HG03159 (cell line): Measurements from ENCODE around the gene TMEM214.

Experiments
- ATAC-seq: cut with Tn5 transposase; IDR thresholded peaks from one replicate; pipeline ENCODE4 v1.9.1; 2021; ENCODE audit warnings: mild to moderate bottlenecking, moderate library complexity; ENCODE audit not compliant: unreplicated experiment

Gene TMEM214

GRCh38 chr2:27039426-27039825 is 6.7 kb downstream of the TMEM214 start:
- no peak for ATAC-seq

- no peak for ATAC-seq
Measured at GRCh38 chr2:27039871-27040270, 7.1 kb downstream of the TMEM214 start.

- no peak for ATAC-seq
Measured at GRCh38 chr2:27040282-27040681, 7.5 kb downstream of the TMEM214 start.

- no peak for ATAC-seq
Measured at GRCh38 chr2:27041752-27042151, 9.0 kb downstream of the TMEM214 start.

- ATAC-seq, result peak; percentile 67
Measured at GRCh38 chr2:27042159-27042661, 9.4 kb downstream of the TMEM214 start.

- no peak for ATAC-seq
Measured at GRCh38 chr2:27042985-27043634, 10.3 kb downstream of the TMEM214 start.

GRCh38 chr2:27049422-27050280 is 16.9 kb downstream of the TMEM214 start:
- ATAC-seq, result peak; percentile 17

GRCh38 chr2:27050281-27050995 is 17.7 kb downstream of the TMEM214 start:
- ATAC-seq, result peak; percentile 47

- ATAC-seq, result peak; percentile 70
Measured at GRCh38 chr2:27050996-27051901, 18.5 kb downstream of the TMEM214 start, which contains the start of gene AGBL5. Gene AGBL5, plus strand, starts transcription at chr2:27051668. Its CDS starts 1,291 bp downstream, at chr2:27052959.

- ATAC-seq, result no peak
Measured at GRCh38 chr2:27051902-27052645, 19.3 kb downstream of the TMEM214 start.

GRCh38 chr2:27053321-27053720 is 20.6 kb downstream of the TMEM214 start:
- ATAC-seq, result no peak

- no peak for ATAC-seq
Measured at GRCh38 chr2:27053776-27054175, 21.0 kb downstream of the TMEM214 start.

- no peak for ATAC-seq
Measured at GRCh38 chr2:27054721-27055120, 22.0 kb downstream of the TMEM214 start.

GRCh38 chr2:27057184-27057583 is 24.4 kb downstream of the TMEM214 start:
- ATAC-seq, result no peak

- ATAC-seq, result no peak
Measured at GRCh38 chr2:27058210-27058609, 25.4 kb downstream of the TMEM214 start.

GRCh38 chr2:27059141-27059820 is 26.5 kb downstream of the TMEM214 start:
- no peak for ATAC-seq

GRCh38 chr2:27060323-27060722 is 27.6 kb downstream of the TMEM214 start:
- no peak for ATAC-seq

- no peak for ATAC-seq
Measured at GRCh38 chr2:27065128-27065527, 32.4 kb downstream of the TMEM214 start.

GRCh38 chr2:27067385-27067784 is 34.6 kb downstream of the TMEM214 start:
- ATAC-seq, result no peak
